Measurements from ENCODE around the gene KLHL1. TPM values are rescaled to one million over a fixed set of nuclear protein-coding genes. Genes with fewer than 3 reads are reported as not detected.

KLHL1 gene
- total and polyA plus RNA-seq, 2 of the 4 experiments (the other 2 are of a cell fraction): not detected

- no peaks in the 10 kb centered on the region for H3K36me3 ChIP-seq (ENCODE audit: control insufficient read depth, insufficient read depth, low read length)
- H3K9me1 ChIP-seq (ENCODE audit: insufficient read depth, low read length): no peaks in the 10 kb centered on the region
- H2BK20ac ChIP-seq (ENCODE audit: low read depth, low read length): no peak overlapping the region
- H3K79me1 ChIP-seq (ENCODE audit: low read depth in 1 of 2, low read length in 2 of 2): no peaks in the 10 kb centered on the region
- H3K4me1 ChIP-seq (ENCODE audit: control insufficient read depth, insufficient read depth, low read length): no peaks in the 10 kb centered on the region
- no peak overlapping the region for H3K9ac ChIP-seq (ENCODE audit: low read depth, low read length)
- H3K23ac ChIP-seq (ENCODE audit: low read depth, low read length): no peak overlapping the region
- dilution Hi-C loops (cut with HindIII; ENCODE audit: low sequenced_read_pairs, unreplicated experiment): no loop called here
- no peak overlapping the region for H3K4me3 ChIP-seq (ENCODE audit: insufficient read depth, low read depth, low read length)
- TF ChIP-seq MAFK (IDR thresholded peaks at IDR 0.05; ENCODE audit: low read depth, low read length) (no peak), RAD21 (IDR thresholded peaks at IDR 0.05; ENCODE audit: low read length) (no peak), SMC3 (IDR thresholded peaks at IDR 0.05; ENCODE audit: low read depth, low read length) (no peak), RFX5 (IDR thresholded peaks at IDR 0.05; ENCODE audit: low read depth, low read length) (no peak), BHLHE40 (IDR thresholded peaks at IDR 0.05; ENCODE audit: low read depth, low read length) (no peak), ELK1 (IDR thresholded peaks at IDR 0.05; ENCODE audit: borderline replicate concordance, low read depth, low read length) (no peak), NFE2L2 (IDR thresholded peaks at IDR 0.05; ENCODE audit: low read depth, low read length) (no peak), USF2 (IDR thresholded peaks at IDR 0.05; ENCODE audit: low read depth, low read length) (no peak), FOS (IDR thresholded peaks at IDR 0.05; ENCODE audit: low read depth, low read length) (no peak), MXI1 (IDR thresholded peaks at IDR 0.05; ENCODE audit: borderline replicate concordance, low read depth, low read length) (no peak), CHD1 (IDR thresholded peaks at IDR 0.05; ENCODE audit: low read depth, low read length) (no peak), POLR2A (IDR thresholded peaks at IDR 0.05; ENCODE audit: low read depth, low read length) (no peak), RCOR1 (IDR thresholded peaks at IDR 0.05; ENCODE audit: insufficient replicate concordance, low read length) (no peak), CTCF (conservative IDR thresholded peaks at IDR 0.05; ENCODE audit: low read depth, low read length) (no peak), CEBPB (IDR thresholded peaks at IDR 0.05; ENCODE audit: low read depth, low read length) (no peak)
- no peak overlapping the region for H2AK5ac ChIP-seq (ENCODE audit: low read depth, low read length)
- H2BK120ac ChIP-seq (ENCODE audit: low read depth, low read length): no peak overlapping the region
- DNase-seq (no peak), ATAC-seq (ENCODE audit: low read depth) (no peak)
- POLR2A ChIA-PET (ENCODE audit: unreplicated experiment): no interaction called here
- H3K27me3 ChIP-seq (ENCODE audit: control insufficient read depth, insufficient read depth, low read length): no peaks in the 10 kb centered on the region
- no peak overlapping the region for H4K91ac ChIP-seq (ENCODE audit: insufficient read depth, low read depth, low read length)
- H2AFZ ChIP-seq (replicated peaks; ENCODE audit: low read length, poor library complexity): no peak overlapping the region
- H4K20me1 ChIP-seq (ENCODE audit: insufficient read depth, low read length): no peaks in the 10 kb centered on the region
- in situ Hi-C loops (cut with MboI; ENCODE audit: low sequenced_read_pairs): no loop called here
- intact Hi-C loops (cut with micrococcal nuclease): no loop called here
- H2BK5ac ChIP-seq (ENCODE audit: low read depth, low read length, poor library complexity, severe bottlenecking): no peak overlapping the region
- H3K18ac ChIP-seq (ENCODE audit: low read depth, low read length): no peak overlapping the region
- H3K27ac ChIP-seq (ENCODE audit: insufficient read depth, low read length): no peak overlapping the region
- H3K4ac ChIP-seq (ENCODE audit: low read depth, low read length): no peak overlapping the region
- H3K9me3 ChIP-seq (ENCODE audit: control insufficient read depth, insufficient read depth, low read length): 0 out of 2 replicates have a peak, but pooled peaks cover 1% of the 10 kb centered on the region
- H3K56ac ChIP-seq (ENCODE audit: extremely low read depth, insufficient read depth, low read length): no peak overlapping the region
- no peak overlapping the region for H4K8ac ChIP-seq (ENCODE audit: low read depth in 2 of 2, low read length in 2 of 2)
- CTCF ChIA-PET: interaction anchor here (0.6 kb wide), 1 partner anchor 1912 kb away, joined by 3 read pairs; no protein-coding TSS in a partner anchor
- no peak overlapping the region for H2AK9ac ChIP-seq (replicated peaks; ENCODE audit: low read depth, low read length, poor library complexity)
- BruUV-seq (replicated peaks): no TSS peak
- H4K5ac ChIP-seq (ENCODE audit: low read depth, low read length): no peak overlapping the region
- H3K14ac ChIP-seq (replicated peaks; ENCODE audit: low read depth, low read length): no peak overlapping the region
- no peak overlapping the region for H3K4me2 ChIP-seq (ENCODE audit: low read depth, low read length)
- no peak overlapping the region for H2BK15ac ChIP-seq (ENCODE audit: low read depth, low read length)
Observed at GRCh38 chr13:69980799-69981198, 127.5 kb downstream of the KLHL1 start.
